ENCODE measurements around the gene XXYLT1.

XXYLT1 gene

DNA sequence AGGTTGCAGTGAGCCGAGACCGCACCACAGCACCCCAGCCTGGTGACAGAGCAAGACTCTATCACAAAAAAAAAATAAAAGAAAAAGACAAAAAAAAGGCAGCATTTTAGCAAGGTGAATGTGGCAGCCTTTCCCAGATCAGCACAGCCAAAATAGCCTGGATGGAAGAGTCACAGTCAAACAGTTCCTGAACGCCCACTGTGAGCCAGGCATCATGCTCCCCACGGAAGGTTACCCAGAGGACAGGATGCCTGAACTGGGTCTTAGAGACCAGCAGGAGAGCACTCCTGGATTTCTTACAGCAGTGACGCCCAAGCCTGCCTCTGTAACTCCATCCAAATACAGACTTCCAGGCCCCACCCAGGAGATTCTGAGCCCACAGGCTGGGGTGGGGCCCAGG is 4.5 kb downstream of the XXYLT1 start:
- DNase-seq (ENCODE audit: low spot score): no peak

DNA sequence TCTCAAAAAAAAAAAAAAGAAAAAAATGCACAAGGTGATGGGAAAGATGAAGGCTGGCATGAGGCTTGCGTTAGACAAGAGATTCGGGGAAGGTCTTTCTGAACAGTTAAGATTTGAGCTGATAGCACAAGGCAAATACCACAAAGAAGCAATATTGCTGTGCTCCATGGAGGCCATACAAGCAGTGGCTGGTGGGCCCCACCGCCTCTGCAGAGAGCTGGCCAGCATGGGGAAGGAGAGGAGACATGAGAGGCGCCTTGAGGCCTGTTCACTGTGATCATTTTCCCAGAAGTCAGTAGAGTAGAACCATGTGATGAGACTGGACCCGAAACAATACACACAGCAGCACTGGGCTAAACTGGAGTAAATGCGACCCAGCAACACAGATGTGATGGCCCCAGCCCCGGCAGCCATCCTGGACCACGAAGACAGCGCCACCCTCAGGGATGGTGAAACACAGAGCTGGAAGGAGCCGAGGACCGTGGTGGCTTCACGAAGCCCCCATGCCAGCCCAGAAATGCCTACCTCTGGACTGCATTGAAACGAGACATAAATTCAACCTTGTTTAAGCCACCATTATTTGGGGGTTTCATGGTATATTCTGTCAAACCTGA is 5.5 kb downstream of the XXYLT1 start:
- no peak for DNase-seq (ENCODE audit: low spot score)

- no peak for DNase-seq (ENCODE audit: low spot score)
Observed at GRCh38 chr3:195263925-195264600, 6.9 kb downstream of the XXYLT1 start.

- DNase-seq (ENCODE audit: low spot score): no peak
Observed at GRCh38 chr3:195263193-195263924, 7.6 kb downstream of the XXYLT1 start.

DNA sequence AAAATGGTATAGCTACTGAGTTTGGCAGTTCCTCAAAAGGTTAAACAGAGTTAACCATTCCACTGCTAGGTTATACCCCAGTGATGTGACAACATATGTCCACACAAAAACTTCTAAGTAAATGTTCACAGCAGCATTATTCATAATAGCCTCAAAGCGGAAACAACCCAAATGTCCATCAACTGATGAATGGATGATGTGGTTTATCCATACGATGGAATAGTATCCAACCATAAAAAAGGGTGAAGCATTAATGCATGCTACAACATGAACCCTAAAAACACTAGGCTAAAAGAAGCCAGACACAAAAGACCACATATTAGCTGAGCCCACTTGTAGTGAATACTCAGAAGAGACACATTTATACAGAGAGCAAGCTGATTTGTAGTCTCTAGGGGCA is 9.0 kb downstream of the XXYLT1 start:
- no peak for DNase-seq (ENCODE audit: low spot score)

DNA sequence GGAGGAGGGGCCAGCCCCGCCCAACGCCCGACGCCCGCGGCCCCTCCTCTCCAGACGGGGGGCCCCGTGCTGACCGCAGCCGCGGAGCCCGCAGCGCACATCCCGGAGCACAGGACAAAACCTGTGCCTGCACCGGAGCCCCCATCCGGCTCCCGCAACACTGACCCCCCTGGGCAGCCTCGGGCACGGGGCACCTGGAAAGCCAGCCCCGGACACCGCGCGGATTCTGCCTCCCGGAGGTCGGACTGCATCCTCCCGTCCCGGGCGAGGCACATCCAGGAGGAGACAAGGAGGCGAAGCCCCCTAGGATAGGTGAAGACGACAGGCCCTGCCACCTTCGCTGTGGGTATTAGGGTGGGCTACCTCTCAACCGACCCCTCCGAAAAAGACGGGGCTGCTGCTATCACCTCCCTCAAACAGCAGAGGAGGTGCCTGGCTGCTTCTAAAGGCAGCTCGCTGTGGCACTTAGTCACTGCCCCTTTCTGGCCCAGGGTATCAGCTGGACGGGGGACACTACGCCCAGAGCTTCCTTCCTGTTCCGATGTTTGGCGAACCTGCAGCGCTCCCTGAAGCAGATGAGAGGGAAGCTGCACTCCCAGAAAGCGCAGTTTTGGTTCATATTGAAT is 10.6 kb downstream of the XXYLT1 start:
- DNase-seq (ENCODE audit: low spot score): no peak

DNA sequence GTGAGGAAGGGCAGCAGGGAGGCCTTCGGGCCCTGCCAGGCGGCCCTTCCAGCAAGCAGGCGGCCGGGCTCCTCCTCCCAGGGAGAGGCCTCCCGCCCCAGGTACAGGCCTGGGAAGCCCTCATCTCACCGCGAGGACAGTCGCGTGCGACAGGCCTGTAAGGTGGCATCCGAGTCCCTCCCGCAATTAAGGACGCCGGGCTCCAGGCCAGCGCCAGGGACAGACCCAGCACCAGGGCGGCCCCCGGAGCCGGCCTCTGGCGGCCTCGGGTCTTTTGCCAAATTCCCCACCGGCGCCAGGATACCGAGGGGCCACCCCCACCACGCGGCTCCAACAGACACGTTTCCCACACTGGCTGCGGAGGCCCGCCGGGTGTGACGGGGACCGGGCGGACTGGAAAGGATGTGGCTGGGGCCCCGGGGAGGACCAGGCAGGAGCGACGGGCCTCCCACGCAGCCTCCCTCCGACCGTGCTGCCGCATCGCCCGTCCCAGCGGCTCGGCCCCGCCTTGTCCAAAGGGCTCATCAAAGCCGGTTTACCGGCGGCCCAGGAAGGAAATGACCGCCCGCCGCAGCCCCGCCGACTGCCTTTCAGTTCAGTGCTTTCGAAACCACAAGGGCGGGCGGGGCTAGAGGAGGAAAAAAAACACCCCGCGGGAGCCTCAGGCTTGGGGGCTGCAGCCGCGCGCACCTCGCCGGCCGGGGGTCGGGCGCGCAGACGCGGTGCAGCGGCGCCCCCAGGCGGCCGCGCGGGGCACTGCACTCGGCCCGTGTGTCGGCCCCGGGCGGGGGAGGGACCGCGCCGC is 11.3 kb downstream of the XXYLT1 start:
- peak; percentile 97 for DNase-seq (ENCODE audit: low spot score)

GRCh38 chr3:195259154-195259474 is 11.8 kb downstream of the XXYLT1 start:
- DNase-seq (ENCODE audit: low spot score): no peak

GRCh38 chr3:195258449-195259153 is 12.4 kb downstream of the XXYLT1 start:
- DNase-seq (ENCODE audit: low spot score): no peak

- no peak for DNase-seq (ENCODE audit: low spot score)
Observed at GRCh38 chr3:195257454-195258448, 13.2 kb downstream of the XXYLT1 start.

GRCh38 chr3:195256639-195257453 is 14.1 kb downstream of the XXYLT1 start:
- no peak for DNase-seq (ENCODE audit: low spot score)

DNA sequence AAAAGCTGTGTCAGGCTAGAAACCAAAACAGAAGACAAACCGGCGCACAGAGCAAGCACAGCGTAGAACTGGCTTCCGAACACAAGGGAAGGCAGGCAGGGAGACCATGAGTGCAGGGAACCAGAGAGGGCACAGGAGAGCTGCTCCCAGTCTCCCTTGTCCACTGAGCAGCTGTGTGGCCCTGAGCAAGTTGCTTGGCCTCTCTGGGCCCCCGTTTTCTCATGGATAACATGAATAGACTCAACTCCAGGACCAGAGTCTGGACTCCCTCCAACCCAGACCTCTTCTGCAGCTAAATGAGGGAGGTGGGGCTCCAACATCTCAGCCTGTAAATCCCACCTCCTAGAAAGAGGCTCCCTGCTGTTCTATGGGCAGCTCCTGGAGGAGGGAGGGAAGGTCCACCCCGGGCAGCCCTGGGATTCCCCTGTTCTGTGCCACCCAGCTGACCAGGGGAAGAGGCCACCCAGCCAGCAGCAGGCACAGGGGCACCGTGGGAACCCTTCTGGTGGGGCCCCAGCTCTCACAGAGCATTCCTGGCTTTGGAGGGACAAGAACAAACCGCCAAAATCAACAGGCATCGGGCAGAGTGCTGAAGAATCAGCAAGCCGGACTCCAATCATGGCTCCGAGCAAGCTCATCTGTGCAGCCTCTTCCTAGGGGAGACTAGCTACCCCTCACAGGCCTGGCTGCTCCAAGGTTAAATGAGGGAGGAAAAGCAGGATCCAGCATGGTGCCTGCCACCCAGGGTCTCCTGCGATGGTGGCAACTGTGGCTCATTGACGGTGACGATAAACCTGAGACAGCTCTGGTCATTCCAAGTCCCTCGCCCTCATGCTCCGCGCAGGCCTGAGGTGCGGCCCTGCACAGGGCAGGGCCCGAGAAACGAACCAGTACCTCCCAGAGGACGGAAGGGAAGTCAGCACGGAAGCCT is 15.1 kb downstream of the XXYLT1 start:
- no peak for DNase-seq (ENCODE audit: low spot score)

DNA sequence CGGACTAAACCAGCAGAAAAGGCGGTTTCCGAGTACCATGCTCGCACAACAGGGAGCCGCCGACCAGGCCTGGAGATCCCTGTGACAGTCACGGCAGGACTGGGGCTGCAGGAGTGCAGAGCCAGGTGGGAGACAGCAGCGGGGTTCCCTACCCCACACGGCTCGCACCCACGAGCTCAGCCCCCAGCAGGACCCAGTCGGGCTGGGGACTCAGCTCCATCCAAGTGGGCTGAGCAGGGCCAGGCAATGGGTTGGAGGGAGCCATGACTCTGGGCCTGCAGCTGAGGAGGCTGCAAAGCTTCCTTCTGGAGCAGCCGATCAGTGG is 15.8 kb downstream of the XXYLT1 start:
- DNase-seq (ENCODE audit: low spot score): no peak

DNA sequence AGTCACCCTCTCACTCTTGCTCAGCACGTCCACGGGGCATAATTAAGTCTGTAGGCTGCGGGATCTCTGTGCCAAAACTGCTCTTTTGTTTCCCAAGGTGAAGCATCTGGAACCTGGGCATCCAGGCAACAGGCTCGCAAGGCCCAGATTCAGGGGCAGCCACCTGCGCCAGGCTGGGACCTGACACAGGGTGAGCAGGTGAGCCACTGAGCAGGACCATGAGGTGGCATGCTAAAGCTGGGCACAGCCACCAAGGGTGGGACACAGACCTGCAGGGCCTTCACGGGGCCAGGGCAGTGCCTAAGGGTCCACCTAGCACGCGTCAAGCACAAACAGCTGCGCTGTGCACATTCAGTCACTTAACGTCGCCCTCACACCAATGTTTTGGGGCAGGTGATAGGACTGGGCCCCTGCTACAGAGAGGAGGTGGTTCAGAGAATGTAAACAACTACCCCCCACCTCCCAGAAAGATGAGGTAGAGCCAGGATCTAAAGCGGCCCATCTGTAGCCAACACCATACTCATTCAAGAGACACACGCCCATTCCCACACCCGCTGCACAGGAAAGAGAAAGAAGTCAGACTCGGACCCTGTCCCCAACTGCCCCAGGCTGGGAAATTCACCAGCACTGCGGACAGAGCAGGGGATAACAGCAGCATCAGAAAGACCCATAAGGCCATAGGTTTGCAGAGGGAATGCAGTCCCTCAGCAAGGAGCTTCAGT is 16.3 kb downstream of the XXYLT1 start:
- no peak for DNase-seq (ENCODE audit: low spot score)

- DNase-seq (ENCODE audit: low spot score): no peak
Observed at GRCh38 chr3:195253923-195254432, 17.0 kb downstream of the XXYLT1 start.

DNA sequence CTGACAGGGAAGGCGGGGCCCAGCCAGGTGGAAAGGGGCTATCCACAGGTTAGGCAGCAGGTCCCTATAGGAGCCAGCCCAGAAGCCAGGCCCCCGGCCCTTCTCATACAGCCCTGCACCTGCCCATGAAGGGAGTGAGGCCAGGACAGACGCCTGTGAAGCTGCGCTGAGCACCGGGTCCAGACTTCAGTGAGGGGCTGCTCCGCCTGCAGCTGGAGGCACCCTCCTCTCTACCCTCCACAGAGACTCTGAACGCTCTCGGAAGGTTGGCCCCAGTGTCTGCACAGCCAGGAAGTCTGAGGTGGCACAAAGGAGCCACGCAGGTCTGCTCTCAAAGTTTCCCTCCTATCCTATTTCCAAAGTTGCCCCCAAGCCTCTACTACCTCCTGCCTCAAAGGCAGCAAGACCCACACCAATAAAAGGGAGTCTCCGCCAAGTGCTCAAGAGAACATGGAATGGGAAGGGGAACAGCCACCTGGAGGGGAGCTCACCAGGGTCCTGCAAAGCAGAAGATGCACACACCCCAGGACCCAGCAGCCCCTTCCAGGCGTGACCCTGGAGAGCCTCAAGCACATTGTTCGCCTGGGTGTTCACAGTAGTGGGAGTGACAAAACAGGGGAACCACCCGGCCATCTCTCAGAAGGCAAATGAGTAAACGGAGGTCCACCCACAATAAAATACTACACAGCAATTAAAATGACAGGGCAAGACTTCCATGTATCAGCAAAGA is 19.5 kb downstream of the XXYLT1 start:
- no peak for DNase-seq (ENCODE audit: low spot score)

Measured in germinal center (tissue), 1 donor.